HG03159 (cell line): ENCODE measurements around the gene SLC22A23.

Source experiments
- ATAC-seq: cut with Tn5 transposase; IDR thresholded peaks from one replicate; pipeline ENCODE4 v1.9.1; 2021; ENCODE audit warnings: mild to moderate bottlenecking, moderate library complexity; ENCODE audit not compliant: unreplicated experiment

Gene SLC22A23

GRCh38 chr6:3231247-3232016, 225.4 kb downstream of the SLC22A23 start:
- no peak for ATAC-seq

- ATAC-seq, result no peak
Measured at GRCh38 chr6:3230900-3231246, 226.0 kb downstream of the SLC22A23 start.

GRCh38 chr6:3230256-3230882, 226.5 kb downstream of the SLC22A23 start:
- ATAC-seq, result no peak

- no peak for ATAC-seq
Measured at GRCh38 chr6:3229566-3230178, 227.2 kb downstream of the SLC22A23 start.

- ATAC-seq, result no peak
Measured at GRCh38 chr6:3228771-3229565, 227.9 kb downstream of the SLC22A23 start.

GRCh38 chr6:3228046-3228671, 228.7 kb downstream of the SLC22A23 start:
- no peak for ATAC-seq

- ATAC-seq, result no peak
Measured at GRCh38 chr6:3227363-3228045, 229.3 kb downstream of the SLC22A23 start, which contains the start of gene TUBB2B. TSS of gene TUBB2B (minus strand) at chr6:3227653. CDS start at chr6:3227543, 110 bp downstream.

GRCh38 chr6:3226481-3227362, 230.1 kb downstream of the SLC22A23 start:
- no peak for ATAC-seq

- ATAC-seq, result no peak
Measured at GRCh38 chr6:3226042-3226441, 230.8 kb downstream of the SLC22A23 start.

GRCh38 chr6:3222506-3223038, 234.3 kb downstream of the SLC22A23 start:
- ATAC-seq, result no peak

GRCh38 chr6:3221578-3221977, 235.3 kb downstream of the SLC22A23 start:
- no peak for ATAC-seq

- no peak for ATAC-seq
Measured at GRCh38 chr6:3220366-3220765, 236.5 kb downstream of the SLC22A23 start.
